IgD-negative memory B cell (primary cell): ENCODE results near the gene ADCY4. TPM values are rescaled to one million over a fixed set of nuclear protein-coding genes. Genes with fewer than 3 reads are reported as not detected.
"Not testable (repeated sequence)": the region's sequence is repeated elsewhere in the genome, so short reads cannot be mapped to it uniquely, and the experiment has no call there.

Experiments used
- H3K27ac Mint-ChIP-seq, 3 donors: one replicate each; pipeline ENCODE4 v1.8.0; 2020 to 2022; ENCODE audit warnings: mild to moderate bottlenecking in 3 of 3, mixed read lengths in 3 of 3, moderate library complexity in 1 of 3
- H3K27me3 Mint-ChIP-seq: one replicate; pipeline ENCODE4 v1.8.0; 2021; ENCODE audit warnings: mixed read lengths
- H3K36me3 Mint-ChIP-seq: one replicate; pipeline ENCODE4 v1.8.0; 2020; ENCODE audit warnings: mild to moderate bottlenecking, mixed read lengths
- H3K4me1 Mint-ChIP-seq, 3 donors: one replicate each; pipeline ENCODE4 v1.8.0; 2020 to 2022; ENCODE audit warnings: mixed read lengths in 3 of 3, mild to moderate bottlenecking in 1 of 3
- H3K4me3 Mint-ChIP-seq, 4 donors: one replicate each; pipeline ENCODE4 v1.8.0; 2020 to 2022; ENCODE audit warnings: mild to moderate bottlenecking in 4 of 4, mixed read lengths in 4 of 4, moderate library complexity in 3 of 4
- H3K9me3 Mint-ChIP-seq, 3 donors: one replicate each; pipeline ENCODE4 v1.8.0; 2020 to 2021; ENCODE audit warnings: mixed read lengths in 3 of 3, mild to moderate bottlenecking in 1 of 3
- polyA plus RNA-seq: library from polyadenylated mRNA; unstranded; fragments of 300-500 nt; fragmentation: Illumina TruSeq; gene quantifications from one replicate; pipeline ENCODE4 v1.2.3, GENCODE V29; 2021

Gene ADCY4
- polyA plus RNA-seq: 0.75 TPM

- peaks cover 28% of the 10 kb centered on the region for H3K27me3 Mint-ChIP-seq
- H3K4me3 Mint-ChIP-seq: peak within 1 kb of the TSS; percentile 34 to 81 (median 62)
- no peaks in the 10 kb centered on the region for H3K9me3 Mint-ChIP-seq
- H3K27ac Mint-ChIP-seq: peak within 1 kb of the TSS in 2 of 3 donors; percentile 39 to 53
- peaks cover 8 to 27% (median 21%) of the 10 kb centered on the region in 3 donors for H3K4me1 Mint-ChIP-seq
- peaks cover 5% of the 10 kb centered on the region for H3K36me3 Mint-ChIP-seq
Observed at GRCh38 chr14:24334431-24335291, at the start of gene ADCY4. Gene ADCY4, minus strand, starts transcription at chr14:24335071. Its CDS starts 419 bp downstream, at chr14:24334652.

GRCh38 chr14:24384169-24384568 is 49.3 kb upstream of the ADCY4 start:
- H3K4me1 Mint-ChIP-seq: no peaks in the 10 kb centered on the region
- H3K36me3 Mint-ChIP-seq: no peaks in the 10 kb centered on the region
- H3K4me3 Mint-ChIP-seq: no peak overlapping the region
- peaks cover 3% of the 10 kb centered on the region for H3K27me3 Mint-ChIP-seq
- H3K27ac Mint-ChIP-seq: peak overlapping the region in 1 of 3 donors; percentile 2
- peaks cover 0 to 2% (median 0%) of the 10 kb centered on the region in 3 donors for H3K9me3 Mint-ChIP-seq

GRCh38 chr14:24382064-24382371 is 47.1 kb upstream of the ADCY4 start:
- H3K4me1 Mint-ChIP-seq: no peaks in the 10 kb centered on the region
- no peaks in the 10 kb centered on the region for H3K9me3 Mint-ChIP-seq
- no peak overlapping the region for H3K4me3 Mint-ChIP-seq
- H3K27ac Mint-ChIP-seq: no peak overlapping the region
- peaks cover 2% of the 10 kb centered on the region for H3K36me3 Mint-ChIP-seq
- peaks cover 1% of the 10 kb centered on the region for H3K27me3 Mint-ChIP-seq

- peaks cover 2% of the 10 kb centered on the region for H3K36me3 Mint-ChIP-seq
- H3K4me1 Mint-ChIP-seq: no peaks in the 10 kb centered on the region
- H3K27me3 Mint-ChIP-seq: peaks cover under 1% of the 10 kb centered on the region
- no peak overlapping the region for H3K27ac Mint-ChIP-seq
- no peak overlapping the region for H3K4me3 Mint-ChIP-seq
- no peaks in the 10 kb centered on the region for H3K9me3 Mint-ChIP-seq
Observed at GRCh38 chr14:24381363-24382063, 46.6 kb upstream of the ADCY4 start.

- Mint-ChIP-seq H3K27me3 (no peaks in the 10 kb centered on the region), H3K4me3 (no peak overlapping the region), H3K27ac (peak overlapping the region in 1 of 3 donors; percentile 18), H3K4me1 (no peaks in the 10 kb centered on the region), H3K36me3 (peaks cover 2% of the 10 kb centered on the region), H3K9me3 (no peaks in the 10 kb centered on the region)
Observed at GRCh38 chr14:24379907-24380730, 45.2 kb upstream of the ADCY4 start.

- H3K27ac Mint-ChIP-seq: no peak overlapping the region
- no peaks in the 10 kb centered on the region for H3K9me3 Mint-ChIP-seq
- no peaks in the 10 kb centered on the region for H3K4me1 Mint-ChIP-seq
- H3K36me3 Mint-ChIP-seq: peaks cover 2% of the 10 kb centered on the region
- no peak overlapping the region for H3K4me3 Mint-ChIP-seq
- H3K27me3 Mint-ChIP-seq: no peaks in the 10 kb centered on the region
Observed at GRCh38 chr14:24378981-24379906, 44.4 kb upstream of the ADCY4 start.

GRCh38 chr14:24378327-24378726 is 43.5 kb upstream of the ADCY4 start:
- H3K36me3 Mint-ChIP-seq: peaks cover 2% of the 10 kb centered on the region
- no peak overlapping the region for H3K27ac Mint-ChIP-seq
- H3K4me1 Mint-ChIP-seq: no peaks in the 10 kb centered on the region
- no peak overlapping the region for H3K4me3 Mint-ChIP-seq
- H3K9me3 Mint-ChIP-seq: no peaks in the 10 kb centered on the region
- no peaks in the 10 kb centered on the region for H3K27me3 Mint-ChIP-seq

GRCh38 chr14:24377657-24378056 is 42.8 kb upstream of the ADCY4 start:
- H3K27ac Mint-ChIP-seq: no peak overlapping the region
- no peak overlapping the region for H3K4me3 Mint-ChIP-seq
- no peaks in the 10 kb centered on the region for H3K9me3 Mint-ChIP-seq
- no peaks in the 10 kb centered on the region for H3K27me3 Mint-ChIP-seq
- peaks cover 2% of the 10 kb centered on the region for H3K36me3 Mint-ChIP-seq
- no peaks in the 10 kb centered on the region for H3K4me1 Mint-ChIP-seq

GRCh38 chr14:24377126-24377525 is 42.3 kb upstream of the ADCY4 start:
- no peaks in the 10 kb centered on the region for H3K27me3 Mint-ChIP-seq
- H3K4me1 Mint-ChIP-seq: no peaks in the 10 kb centered on the region
- no peak overlapping the region for H3K27ac Mint-ChIP-seq
- peaks cover 2% of the 10 kb centered on the region for H3K36me3 Mint-ChIP-seq
- H3K4me3 Mint-ChIP-seq: no peak overlapping the region
- no peaks in the 10 kb centered on the region for H3K9me3 Mint-ChIP-seq

- H3K36me3 Mint-ChIP-seq: peaks cover 2% of the 10 kb centered on the region
- no peaks in the 10 kb centered on the region for H3K9me3 Mint-ChIP-seq
- H3K4me1 Mint-ChIP-seq: no peaks in the 10 kb centered on the region
- no peak overlapping the region for H3K4me3 Mint-ChIP-seq
- no peaks in the 10 kb centered on the region for H3K27me3 Mint-ChIP-seq
- no peak overlapping the region for H3K27ac Mint-ChIP-seq
Observed at GRCh38 chr14:24376448-24377070, 41.7 kb upstream of the ADCY4 start.

- H3K27me3 Mint-ChIP-seq: no peaks in the 10 kb centered on the region
- H3K36me3 Mint-ChIP-seq: peaks cover 2% of the 10 kb centered on the region
- no peak overlapping the region for H3K4me3 Mint-ChIP-seq
- H3K27ac Mint-ChIP-seq: no peak overlapping the region
- no peaks in the 10 kb centered on the region for H3K9me3 Mint-ChIP-seq
- H3K4me1 Mint-ChIP-seq: peaks cover 0 to 2% (median under 1%) of the 10 kb centered on the region in 3 donors
Observed at GRCh38 chr14:24372701-24373416, 38.0 kb upstream of the ADCY4 start.

- H3K9me3 Mint-ChIP-seq, H3K27me3 Mint-ChIP-seq, H3K36me3 Mint-ChIP-seq: not testable (repeated sequence)
- H3K4me1 Mint-ChIP-seq: peaks cover 9 to 12% (median 10%) of the 10 kb centered on the region in 3 donors
- peak overlapping the region in 2 of 3 donors; percentile 14 to 62 for H3K27ac Mint-ChIP-seq
- H3K4me3 Mint-ChIP-seq: peak overlapping the region in 1 of 4 donors; percentile 74
Observed at GRCh38 chr14:24371605-24372004, 36.7 kb upstream of the ADCY4 start.

- Mint-ChIP-seq H3K4me1 (peaks cover 12 to 15% (median 14%) of the 10 kb centered on the region in 3 donors), H3K9me3 (no peaks in the 10 kb centered on the region), H3K36me3 (no peaks in the 10 kb centered on the region), H3K27me3 (peaks cover 7% of the 10 kb centered on the region), H3K4me3 (peak overlapping the region in 1 of 4 donors; percentile 74), H3K27ac (peak overlapping the region in 2 of 3 donors; percentile 21 to 62)
Observed at GRCh38 chr14:24370748-24371147, 35.9 kb upstream of the ADCY4 start.
